Activated effector memory CD4-positive, alpha-beta T cell treated with Interleukin-2 at 50 U/mL for 16 hours (primary cell): Measurements from ENCODE around the gene AFDN.
"Not testable (repeated sequence)": the region's sequence is repeated elsewhere in the genome, so short reads cannot be mapped to it uniquely, and the experiment has no call there.

Experiments
- DNase-seq: peaks from one replicate; pipeline ENCODE4 v3.0.0-alpha.2; 2020

AFDN gene

GRCh38 chr6:167985911-167986595 is 159.3 kb downstream of the AFDN start:
- DNase-seq, result no peak

- DNase-seq, result no peak
These were observed 160.9 kb downstream of the AFDN start for GRCh38 chr6:167987396-167988153.

GRCh38 chr6:167988154-167988495 is 161.4 kb downstream of the AFDN start:
- DNase-seq, result no peak

- no peak for DNase-seq
These were observed 162.5 kb downstream of the AFDN start for GRCh38 chr6:167988945-167989841.

- DNase-seq, result no peak
These were observed 163.6 kb downstream of the AFDN start for GRCh38 chr6:167990016-167990945.

- DNase-seq, result no peak
These were observed 166.5 kb downstream of the AFDN start for GRCh38 chr6:167993169-167993568.

GRCh38 chr6:167993831-167994230 is 167.1 kb downstream of the AFDN start:
- no peak for DNase-seq

GRCh38 chr6:167995302-167995701 is 168.6 kb downstream of the AFDN start:
- DNase-seq, result no peak

- DNase-seq, result no peak
These were observed 169.0 kb downstream of the AFDN start for GRCh38 chr6:167995731-167996151.

GRCh38 chr6:167996424-167997199 is 169.9 kb downstream of the AFDN start:
- DNase-seq, result no peak

GRCh38 chr6:167997642-167998041 is 170.9 kb downstream of the AFDN start, which contains the start of gene KIF25:
KIF25 (plus strand) TSS chr6:167997671; CDS start chr6:168029586, 31,915 bp downstream.
- DNase-seq, result no peak

GRCh38 chr6:167998215-167998614 is 171.5 kb downstream of the AFDN start:
- DNase-seq, result no peak

GRCh38 chr6:168000198-168001028 is 173.7 kb downstream of the AFDN start:
- no peak for DNase-seq

GRCh38 chr6:168001029-168001332 is 174.3 kb downstream of the AFDN start:
- DNase-seq, result no peak

- not testable (repeated sequence) for DNase-seq
These were observed 174.8 kb downstream of the AFDN start for GRCh38 chr6:168001514-168001913.

GRCh38 chr6:168002804-168003203 is 176.1 kb downstream of the AFDN start:
- no peak for DNase-seq

GRCh38 chr6:168004023-168004422 is 177.3 kb downstream of the AFDN start:
- no peak for DNase-seq

- DNase-seq, result no peak
These were observed 178.2 kb downstream of the AFDN start for GRCh38 chr6:168004945-168005344.

- no peak for DNase-seq
These were observed 179.1 kb downstream of the AFDN start for GRCh38 chr6:168005796-168006195.

- no peak for DNase-seq
These were observed 181.1 kb downstream of the AFDN start for GRCh38 chr6:168007592-168008338.
